GM20431 (cell line): ENCODE data around the gene COPZ2.

ENCODE experiments used
- in situ Hi-C: fragments of 300-500 bp; cut with MseI, MboI; formaldehyde crosslinking; loops from one replicate; pipeline ENCODE4 v1.15.0; 2020; ENCODE audit warnings: low sequenced_read_pairs; ENCODE audit not compliant: unreplicated experiment

Gene COPZ2

DNA sequence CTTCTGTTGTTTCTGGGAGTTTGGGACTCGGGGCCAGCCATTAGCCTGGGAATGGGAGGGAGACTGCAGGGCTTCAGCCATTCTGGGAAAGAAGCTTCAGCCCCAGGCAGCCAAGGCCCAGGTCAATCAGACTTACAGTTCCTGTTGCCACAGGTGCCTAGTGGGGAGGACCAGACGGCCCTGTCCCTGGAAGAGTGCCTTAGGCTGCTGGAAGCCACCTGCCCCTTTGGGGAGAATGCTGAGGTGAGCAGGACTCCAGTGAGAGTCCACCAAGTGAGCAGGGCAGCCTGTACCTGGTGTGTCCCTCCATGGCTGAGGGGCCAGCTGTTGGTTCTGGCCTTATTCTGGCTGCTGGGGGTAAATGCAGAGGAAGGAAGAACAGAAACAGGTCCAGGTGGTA lies 19.3 kb upstream of the COPZ2 start:
- in situ Hi-C loops, result no loop called here

DNA sequence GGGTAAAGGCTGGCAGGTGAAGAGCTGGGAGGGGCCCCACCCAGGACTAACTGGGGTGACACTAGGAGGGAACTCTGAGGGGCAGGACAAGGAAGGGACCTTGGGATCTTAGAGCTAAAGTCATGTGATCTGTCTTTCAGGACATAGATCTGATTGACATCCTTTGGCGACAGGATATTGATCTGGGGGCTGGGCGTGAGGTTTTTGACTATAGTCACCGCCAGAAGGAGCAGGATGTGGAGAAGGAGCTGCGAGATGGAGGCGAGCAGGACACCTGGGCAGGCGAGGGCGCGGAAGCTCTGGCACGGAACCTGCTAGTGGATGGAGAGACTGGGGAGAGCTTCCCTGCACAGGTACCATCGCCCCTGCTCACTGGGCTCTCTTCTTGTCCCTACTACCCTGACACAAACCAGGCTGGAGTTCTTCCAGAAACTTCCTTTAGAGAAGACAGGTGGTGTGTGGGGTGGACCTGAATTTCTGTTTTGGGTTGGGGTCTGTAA lies 18.7 kb upstream of the COPZ2 start:
- in situ Hi-C loops, result no loop called here

DNA sequence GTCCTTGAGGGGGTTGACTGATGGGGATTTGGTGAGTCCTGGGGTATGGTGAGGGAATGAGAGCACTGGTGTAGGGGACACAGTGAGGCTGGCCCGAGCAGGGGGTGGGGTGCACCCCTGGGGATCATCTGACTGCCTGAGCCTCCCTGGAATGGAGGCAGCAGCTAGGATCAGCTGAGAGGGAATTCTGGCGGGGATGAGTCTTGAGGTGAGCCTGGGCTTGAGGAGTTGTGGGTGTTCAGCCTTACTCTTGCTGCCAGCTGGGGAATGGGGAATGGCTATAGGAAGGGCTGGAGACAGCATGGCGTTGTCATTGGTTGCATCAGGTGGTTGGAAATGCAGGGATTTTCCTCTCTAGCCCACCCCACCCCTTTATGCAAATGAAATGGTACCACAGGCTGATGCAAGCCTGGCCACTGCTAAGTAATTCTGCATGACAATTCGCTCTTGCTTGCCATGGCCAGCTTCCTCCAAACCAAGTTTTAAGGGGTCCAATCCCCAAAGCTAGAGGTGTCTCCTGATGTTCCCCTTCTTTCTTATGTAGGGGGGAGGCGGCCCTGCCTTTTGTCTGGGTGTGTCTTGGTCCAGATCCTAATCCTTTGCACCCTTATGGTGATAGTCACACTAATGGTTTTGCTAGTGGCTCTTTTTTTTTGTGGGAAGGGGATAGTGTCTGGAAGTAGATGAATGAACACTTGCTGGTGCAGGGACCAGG lies 18.1 kb upstream of the COPZ2 start:
- in situ Hi-C loops, result no loop called here

DNA sequence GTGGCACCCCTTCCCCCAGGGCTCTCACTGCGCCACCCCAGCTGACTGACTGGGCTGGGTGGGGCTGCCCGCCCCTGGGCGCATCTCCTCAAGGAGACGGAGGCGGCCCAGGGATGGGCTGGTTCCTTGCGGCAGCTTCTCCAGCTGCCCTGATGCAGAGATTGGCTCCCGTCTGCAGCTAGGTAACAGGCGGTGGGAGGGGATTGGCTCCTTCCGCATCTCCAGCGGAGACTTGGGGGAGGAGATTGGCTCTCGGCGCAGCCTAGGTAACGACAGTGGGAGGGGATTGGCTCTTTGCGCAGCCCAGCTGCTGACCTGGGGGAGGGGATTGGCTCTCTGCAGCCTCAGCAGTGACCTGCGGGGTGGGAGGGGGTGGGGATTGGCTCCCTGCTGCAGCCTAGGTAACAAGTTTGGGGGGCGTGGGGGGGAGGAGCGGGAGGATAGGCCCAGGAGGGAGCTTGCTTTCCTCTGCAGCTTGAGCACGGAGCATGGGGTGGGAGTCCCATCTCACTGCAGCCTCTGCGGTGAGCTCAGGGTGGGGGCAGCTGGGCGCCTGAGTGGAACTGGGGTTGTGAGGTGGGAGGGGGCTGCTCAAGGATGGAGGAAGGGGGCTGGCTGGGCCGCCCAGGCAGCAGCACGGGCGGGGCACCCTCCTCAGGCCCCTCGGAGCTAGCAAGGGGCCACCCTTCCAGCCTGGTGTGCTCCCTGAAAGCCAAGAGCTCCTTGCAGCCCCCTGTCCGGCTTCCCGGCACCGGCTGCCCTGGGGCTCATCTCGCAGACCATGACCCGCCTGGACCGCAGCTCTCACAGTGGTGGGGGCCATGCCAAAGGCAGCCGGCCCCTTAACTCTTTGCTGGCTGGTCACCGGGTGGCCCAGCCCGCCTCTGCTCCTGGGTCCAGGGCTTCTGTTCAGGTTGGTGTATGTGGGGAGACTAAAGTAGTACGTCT lies 16.9 kb upstream of the COPZ2 start:
- in situ Hi-C loops, result no loop called here

DNA sequence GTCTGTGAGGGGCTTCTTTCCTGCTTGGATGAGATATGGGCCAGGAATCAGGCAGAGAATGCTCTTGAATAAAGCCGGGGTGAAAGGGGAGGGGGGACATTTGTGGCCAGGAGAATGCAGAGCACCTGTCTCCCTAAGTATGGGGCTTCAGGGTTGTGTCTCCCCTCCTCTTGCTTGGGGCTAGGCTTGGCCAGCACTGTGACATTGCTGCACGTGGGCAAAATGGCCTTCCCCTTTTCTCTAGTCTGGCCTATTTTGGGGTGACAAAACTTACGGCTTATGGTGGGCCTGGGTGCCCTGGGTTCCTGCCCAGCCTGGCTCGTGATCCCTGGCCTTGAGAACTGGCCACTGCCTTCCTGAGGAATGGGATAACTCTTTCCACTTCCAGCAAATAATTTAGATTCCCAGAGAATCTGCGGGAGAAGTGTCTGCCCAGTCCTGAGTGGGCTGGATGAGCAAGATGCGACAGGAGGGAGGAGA lies 16.2 kb upstream of the COPZ2 start:
- in situ Hi-C loops, result no loop called here

DNA sequence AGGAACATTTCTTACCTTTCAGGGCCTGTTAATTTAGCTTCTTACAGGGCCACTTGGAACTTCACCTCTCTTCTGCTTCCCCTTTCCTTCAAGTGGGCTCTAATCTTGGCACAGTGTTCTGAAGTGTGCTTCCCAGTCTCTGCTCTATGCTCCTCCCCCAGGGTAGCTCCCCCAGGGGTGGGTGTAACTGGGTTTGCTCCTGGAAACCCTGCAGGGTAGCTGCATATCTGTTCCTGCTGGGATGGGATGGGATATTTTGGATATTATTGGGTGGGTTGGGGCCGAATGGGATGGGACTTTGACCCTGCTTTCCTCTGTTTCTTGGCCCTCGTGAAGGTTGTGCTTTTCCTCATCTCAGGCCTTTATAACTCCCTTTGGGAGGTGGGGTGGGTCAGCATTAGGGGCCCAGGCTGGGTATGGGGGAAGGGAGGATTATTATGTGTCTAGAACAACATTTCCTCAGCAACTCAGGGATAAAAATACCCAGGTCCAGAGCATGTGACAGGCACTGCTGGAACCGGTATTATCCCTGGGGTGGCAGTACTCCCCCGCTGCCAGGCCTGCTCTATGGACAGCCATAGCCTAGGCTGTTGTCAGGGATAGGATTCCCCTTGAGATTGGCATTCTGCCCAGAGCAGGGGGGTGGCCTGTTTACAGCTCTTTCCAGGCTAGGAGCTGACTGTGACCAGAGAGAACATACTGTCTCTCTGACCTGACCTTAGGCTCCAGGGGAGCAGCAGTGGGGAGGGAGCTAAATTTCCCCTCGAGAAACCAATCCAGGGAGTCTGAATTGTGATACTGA lies 15.6 kb upstream of the COPZ2 start:
- in situ Hi-C loops, result no loop called here

DNA sequence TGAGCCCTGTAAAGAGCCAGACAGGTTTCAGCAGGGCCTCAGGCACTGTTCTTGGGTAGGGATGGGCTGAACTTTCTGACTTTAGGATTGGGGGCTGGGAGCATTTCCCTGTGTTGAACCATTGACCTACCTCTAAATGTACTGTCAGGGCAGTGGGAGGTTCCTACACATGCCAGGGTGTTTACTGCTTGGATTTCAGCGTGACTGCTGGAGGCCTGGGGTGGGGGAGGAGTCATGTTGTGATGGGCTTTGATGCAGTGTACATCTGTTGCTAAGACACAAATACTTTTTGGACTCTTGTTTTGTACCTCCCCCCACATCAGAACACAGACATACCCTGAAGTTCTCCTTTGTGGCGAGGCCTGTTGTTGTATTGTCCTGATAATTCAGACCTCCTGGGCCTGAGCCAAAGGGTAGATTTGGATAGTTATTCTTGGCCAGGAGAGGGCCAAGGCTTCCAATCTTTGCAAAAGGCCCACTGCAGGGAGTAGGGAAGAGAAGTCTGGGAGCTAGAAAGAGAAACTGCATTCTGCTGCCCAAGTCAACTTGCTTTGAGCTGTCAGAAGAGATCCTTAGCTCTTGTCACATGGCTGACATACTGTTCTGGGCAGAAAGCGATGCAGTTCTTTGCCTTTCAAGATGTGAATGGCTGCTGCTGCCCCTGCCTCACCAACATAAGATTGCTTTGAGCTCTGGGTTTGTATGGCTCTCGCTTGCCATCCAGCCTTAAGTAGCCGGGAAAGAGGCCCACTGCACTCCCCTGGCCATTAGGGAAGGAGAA lies 14.3 kb upstream of the COPZ2 start:
- in situ Hi-C loops, result no loop called here

DNA sequence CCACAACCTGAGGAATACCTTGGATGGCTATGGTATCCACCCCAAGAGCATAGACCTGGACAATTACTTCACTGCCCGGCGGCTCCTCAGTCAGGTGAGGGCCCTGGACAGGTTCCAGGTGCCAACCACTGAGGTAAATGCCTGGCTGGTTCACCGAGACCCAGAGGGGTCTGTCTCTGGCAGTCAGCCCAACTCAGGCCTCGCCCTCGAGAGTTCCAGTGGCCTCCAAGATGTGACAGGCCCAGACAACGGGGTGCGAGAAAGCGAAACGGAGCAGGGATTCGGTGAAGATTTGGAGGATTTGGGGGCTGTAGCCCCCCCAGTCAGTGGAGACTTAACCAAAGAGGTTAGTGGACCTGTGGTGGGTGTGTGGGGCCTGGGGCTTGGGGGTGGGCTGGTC lies 13.7 kb upstream of the COPZ2 start:
- in situ Hi-C loops, result no loop called here

DNA sequence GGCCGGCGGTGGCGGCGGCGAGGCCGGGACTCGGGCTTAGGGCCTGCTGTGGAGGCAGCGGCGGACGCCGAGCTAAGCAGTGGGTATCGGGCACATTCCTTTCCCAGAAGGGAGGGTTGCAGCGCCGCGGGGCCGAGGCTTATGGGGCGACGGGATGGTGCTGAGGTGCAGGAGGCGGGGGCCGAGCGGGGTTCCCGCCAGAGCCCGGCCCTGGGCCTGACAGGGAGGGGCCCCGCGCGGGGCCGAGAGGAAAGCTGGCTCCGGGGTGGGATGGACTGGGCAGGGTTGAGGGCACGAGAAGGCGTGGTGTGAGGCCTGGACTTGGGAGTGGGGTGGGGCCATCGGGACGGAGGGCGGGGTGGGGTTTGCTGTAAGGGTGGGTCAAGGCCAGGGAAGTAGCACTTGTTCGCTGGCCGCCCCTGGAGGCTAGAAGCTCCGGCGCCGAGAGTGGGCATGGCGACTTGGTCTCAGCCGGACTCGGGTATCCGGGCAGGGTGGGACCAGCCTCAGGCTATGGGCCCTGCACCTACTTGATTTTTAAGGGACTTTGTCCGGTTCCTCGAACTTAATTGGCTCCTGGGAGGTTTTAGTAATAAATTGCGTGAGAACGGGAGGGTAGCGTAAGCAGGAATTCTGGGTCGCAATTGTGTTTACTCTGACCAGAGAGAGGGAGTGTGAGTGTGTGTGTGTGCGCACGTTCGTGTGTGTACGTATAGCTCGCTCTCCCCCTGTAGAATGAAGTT lies 11.0 kb upstream of the COPZ2 start:
- in situ Hi-C loops, result no loop called here

DNA sequence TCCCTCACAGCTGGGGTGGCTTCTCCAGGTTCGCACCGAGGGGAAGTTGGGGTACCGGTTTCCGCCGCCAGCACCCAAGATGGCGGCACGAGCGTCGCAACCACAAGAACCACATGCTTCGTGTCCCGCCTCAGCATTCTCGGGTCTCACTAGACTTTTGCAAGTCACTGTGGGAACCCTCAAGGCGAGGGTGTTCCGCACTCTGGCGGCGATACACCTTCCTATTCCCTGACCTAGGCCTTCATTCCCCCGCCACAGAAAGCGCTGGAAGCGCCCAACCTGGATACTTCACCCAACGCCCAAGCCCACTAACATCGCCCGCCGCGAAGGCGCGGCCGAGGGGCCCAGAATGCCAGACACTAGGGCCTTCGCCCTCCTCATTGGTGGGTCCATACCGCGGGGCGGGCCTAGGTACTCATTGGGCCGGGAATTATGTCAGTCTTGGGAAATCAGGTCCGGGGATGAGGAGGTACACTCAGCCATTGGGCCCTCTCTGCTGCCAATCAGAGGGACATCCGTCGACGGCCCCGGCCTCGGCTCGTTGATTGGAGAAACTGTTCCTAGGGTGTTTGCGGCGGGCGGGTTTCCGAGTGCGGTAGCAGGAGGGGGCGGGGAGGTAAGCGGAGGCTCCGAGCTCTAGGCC lies 10.3 kb upstream of the COPZ2 start, which contains the start of gene NFE2L1:
TSS of gene NFE2L1 (plus strand) at position 619 of the 643 bp plus-strand sequence. CDS start 2,760 bp downstream, outside the sequence.
- in situ Hi-C loops, result no loop called here

DNA sequence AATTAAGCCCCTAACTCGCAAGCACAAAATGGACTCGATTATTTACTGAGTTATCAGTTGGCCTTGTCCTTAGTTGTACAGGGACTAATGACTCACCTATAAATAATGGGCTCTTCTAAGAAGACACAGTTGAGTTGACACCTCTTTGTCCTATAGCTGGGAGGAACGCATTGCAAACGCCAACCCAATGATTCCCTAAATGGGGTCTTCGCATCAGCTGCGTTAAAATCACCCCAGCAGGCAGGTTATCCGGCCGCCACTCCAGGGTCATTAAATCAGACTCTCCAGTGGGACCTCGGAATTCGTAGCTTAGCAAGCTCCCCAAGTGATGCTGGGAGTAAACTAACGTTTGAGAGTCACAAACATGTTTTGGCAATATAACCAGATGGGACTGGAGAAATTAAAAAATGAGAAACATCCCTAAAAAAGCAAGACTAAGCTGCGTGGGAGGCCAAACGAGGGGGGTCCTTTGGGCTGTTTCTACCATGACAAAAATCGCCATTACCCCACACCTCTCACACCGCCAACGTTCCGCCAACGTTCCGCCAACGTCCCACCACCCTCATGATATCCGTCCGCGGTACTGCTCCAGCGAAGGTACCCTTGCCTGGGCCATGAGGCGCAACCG lies 9.6 kb upstream of the COPZ2 start:
- in situ Hi-C loops, result no loop called here

DNA sequence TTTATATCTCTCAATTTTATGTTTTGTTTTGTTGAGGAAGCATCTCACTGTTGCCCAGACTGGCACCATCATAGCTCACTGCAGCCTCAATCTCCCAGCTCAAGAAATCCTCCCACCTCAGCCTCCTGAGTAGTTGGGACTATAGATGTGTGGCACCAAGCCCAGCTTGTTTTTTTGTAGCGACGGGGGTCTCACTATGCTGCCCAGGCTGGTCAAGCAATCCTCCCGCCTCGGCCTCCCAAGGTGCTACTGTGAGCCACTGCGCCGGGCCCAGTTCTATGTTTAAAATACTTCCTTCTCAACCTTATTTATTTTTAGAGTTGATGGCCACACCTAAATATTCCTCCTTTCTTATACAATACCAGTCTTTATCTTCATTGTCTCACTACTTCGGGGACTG lies 8.7 kb upstream of the COPZ2 start:
- in situ Hi-C loops, result no loop called here

DNA sequence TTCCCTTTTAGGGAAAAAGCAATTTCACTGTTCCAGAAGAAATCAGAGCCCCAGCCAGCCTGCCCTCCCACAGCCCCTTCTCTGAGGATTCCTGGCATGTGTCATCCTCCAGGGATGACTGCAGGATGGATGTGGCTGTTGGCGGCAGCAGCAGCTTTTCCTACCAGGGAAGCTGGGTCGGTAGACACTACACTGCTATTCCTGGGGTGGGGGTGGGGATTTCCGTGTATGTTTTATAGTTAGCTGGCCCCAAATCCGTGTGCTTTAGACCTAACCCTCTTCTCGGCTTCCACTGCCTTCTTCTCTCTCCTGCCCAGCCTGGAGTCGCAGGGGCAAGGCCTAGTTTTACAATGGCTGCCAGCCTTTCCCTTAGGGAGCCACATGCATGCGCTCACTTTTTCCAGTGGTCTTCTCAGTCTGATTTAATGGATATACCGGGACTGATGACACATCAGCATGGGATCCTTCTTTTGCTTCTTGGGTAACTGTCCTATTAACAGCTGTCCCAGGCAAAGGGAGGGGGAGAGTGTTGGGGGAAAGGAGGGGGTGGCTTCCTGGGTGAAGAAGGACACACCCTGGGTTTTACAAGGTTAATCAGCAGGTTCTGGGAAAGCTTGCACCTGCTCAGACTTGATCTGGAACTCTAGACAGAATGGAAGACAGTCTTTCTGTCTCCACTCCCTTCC lies 7.9 kb upstream of the COPZ2 start:
- in situ Hi-C loops, result no loop called here

DNA sequence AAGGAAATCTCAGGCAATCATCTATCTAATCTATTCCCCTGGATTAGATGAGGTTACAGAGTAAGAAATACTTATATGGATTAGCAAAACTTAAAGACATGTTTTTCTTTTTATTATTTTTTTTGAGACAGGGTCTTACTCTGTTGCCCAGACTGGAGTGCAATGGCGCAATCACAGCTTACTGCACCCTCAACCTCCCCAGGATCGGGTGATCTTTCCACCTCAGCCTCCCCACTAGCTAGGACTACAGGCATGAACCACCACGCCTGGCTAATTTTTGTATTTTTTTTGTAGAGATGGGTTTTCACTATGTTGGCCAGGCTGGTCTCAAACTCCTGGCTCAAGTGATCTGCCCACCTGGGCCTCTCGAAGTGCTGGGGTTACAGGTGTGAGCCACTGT lies 7.3 kb upstream of the COPZ2 start:
- in situ Hi-C loops, result no loop called here

DNA sequence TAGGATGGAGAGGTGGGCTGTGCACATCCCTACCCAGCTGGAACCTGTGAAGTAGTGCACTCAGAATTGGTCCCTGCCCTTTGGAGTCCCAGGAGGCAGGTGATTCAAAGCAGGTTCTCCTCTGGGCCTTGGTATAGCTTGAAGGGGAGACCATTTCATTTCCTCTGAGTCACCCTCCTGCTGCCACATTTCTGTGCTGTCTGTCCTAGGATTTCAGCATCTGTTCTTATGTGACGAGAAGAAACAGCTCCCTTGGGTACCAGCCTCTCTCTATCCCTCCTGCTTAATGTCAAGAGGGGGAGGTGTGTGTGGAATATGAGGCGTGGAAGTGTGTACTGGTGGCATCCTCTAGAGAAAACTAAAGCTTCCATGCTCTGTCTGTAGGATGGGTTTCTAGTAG lies 5.6 kb upstream of the COPZ2 start:
- in situ Hi-C loops, result no loop called here

DNA sequence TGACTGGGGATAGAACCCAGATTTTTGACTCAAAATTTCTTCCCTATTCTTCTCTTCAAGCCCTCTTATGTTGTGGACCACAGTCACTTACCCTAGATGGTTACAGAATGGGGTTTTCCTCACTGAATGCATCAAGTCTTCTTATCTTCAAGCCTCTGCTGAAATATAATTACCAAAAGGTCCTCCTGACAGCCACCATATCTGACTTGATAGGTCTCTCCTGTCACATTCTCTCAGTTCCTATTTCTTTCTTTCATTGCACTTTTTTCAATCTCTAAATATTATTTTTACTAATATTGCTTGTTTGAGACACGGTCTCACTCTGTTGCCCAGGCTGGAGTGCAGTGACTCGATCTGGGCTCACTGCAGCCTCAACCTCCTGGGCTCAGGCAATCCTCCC lies 1.1 kb upstream of the COPZ2 start:
- in situ Hi-C loops, result no loop called here

DNA sequence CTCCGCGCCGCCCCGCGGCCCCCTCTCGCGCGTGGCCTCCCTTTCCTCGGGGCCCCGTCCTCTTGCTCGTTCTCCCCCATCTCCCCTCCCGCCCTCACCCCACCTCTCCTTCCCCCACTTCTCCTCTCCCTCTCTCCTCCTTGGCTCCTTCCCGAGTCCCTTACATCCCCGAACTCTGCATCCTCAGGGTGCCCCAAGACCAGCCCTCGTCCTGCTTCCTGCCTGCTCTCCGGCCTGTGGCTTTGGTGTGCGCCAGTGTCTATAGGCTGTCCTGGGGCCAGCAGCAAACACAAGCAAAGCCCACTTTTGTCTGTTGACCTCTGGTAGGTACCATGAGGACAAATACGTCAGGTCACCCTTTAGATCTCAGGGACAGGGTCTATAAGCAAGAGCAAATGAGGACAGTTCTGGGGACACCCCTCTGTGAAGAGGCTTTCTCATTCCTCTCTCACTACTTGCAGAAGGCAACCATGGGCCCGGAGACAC lies 284 bp upstream of the COPZ2 start:
- in situ Hi-C loops, result no loop called here
